Skin of body (tissue), 2 donors: Measurements from ENCODE around the gene MCF2L. TPM values are rescaled to one million over a fixed set of nuclear protein-coding genes. Genes with fewer than 3 reads are reported as not detected.
"Not testable (repeated sequence)": the region's sequence is repeated elsewhere in the genome, so short reads cannot be mapped to it uniquely, and the experiment has no call there.

Source experiments
- DNase-seq: peaks from one replicate; lab custom pipeline; 2025; lab: John Stamatoyannopoulos, UW
- total RNA-seq: library from RNA; depleted of rRNA; stranded (reverse); fragments of >200 nt; gene quantifications from one replicate; pipeline ENCODE4 v1.2.3, GENCODE V29; 2014

Gene MCF2L
- total RNA-seq, 1 donor from 2014 or later = 23.9 TPM

GRCh38 chr13:113110852-113111315, 141.9 kb downstream of the MCF2L start:
- DNase-seq = no peak

GRCh38 chr13:113111821-113112220, 142.8 kb downstream of the MCF2L start:
- DNase-seq = not testable (repeated sequence)

DNA sequence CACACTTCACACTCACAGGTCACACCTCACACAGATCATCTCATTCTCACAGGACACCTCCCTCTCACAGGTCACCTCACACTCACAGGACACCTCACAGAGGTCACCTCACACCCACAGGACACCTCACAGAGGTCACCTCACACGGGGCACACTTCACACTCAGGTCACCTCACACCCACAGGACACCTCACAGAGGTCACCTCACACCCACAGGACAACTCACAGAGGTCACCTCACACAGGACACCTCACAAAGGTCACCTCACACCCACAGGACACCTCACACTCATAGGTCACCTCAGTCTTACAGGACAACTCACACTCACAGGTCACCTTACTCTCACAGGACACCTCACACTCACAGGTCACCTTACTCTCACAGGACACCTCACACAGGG, 143.5 kb downstream of the MCF2L start:
- DNase-seq = not testable (repeated sequence)

GRCh38 chr13:113112893-113113845, 144.2 kb downstream of the MCF2L start:
- no peak for DNase-seq

DNA sequence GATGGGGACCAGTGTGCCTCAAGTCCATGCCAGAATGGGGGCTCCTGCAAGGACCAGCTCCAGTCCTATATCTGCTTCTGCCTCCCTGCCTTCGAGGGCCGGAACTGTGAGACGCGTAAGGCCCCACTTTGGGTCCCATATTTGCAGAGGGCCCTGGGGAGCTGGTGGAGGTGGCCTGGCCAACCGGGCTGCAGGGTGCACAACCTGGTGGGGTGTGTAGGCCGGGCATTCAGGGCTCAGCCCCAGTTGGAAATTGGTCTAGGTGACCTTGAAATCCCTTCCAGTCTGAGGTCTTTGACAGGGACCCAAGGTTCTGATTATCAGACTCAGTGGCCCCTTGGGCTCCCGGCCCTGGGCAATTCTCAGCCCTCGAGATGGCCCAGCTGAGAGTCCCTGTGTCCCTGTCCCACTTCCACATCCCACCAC, 144.8 kb downstream of the MCF2L start:
- no peak for DNase-seq

- no peak for DNase-seq
These were observed 145.7 kb downstream of the MCF2L start for GRCh38 chr13:113114511-113115362.

- no peak for DNase-seq
These were observed 146.6 kb downstream of the MCF2L start for GRCh38 chr13:113115363-113116205.

GRCh38 chr13:113116206-113116800, 147.3 kb downstream of the MCF2L start:
- no peak for DNase-seq

DNA sequence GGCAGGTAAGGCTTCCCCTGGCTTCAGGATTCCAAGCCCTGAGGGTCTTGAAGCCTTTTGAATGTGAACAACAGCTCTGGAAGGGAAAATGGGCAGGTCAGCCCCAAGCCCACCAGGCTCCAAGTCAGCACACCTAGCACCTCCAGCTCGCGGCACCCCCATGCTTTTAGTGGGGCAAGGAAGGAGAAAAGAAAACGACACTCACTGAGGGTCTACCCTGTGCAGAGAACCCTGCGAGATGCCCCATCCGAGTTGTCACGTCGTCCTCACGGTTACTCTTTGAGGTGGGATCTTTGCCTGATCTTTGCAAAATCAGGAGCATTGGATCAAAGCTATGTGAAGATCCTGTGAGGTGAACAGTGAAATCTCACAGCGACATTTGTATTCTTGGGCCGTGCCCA, 147.9 kb downstream of the MCF2L start:
- DNase-seq = no peak

DNA sequence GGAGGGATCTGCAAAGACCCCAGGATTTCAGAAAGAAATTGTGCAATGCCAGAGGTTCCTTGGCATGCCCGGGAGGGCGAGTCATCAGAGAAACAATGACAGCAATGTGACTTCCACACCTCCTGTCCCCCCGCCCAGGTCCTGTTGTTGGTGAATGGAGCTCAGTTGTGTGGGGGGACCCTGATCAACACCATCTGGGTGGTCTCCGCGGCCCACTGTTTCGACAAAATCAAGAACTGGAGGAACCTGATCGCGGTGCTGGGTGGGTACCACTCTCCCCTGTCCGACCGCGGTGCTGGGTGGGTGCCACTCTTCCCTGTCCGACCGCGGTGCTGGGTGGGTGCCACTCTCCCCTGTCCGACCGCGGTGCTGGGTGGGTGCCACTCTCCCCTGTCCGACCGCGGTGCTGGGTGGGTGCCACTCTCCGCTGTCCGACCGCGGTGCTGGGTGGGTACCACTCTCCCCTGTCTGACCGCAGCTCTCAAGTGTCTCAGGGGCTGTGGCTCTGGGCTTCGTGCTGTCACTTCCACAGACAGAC, 148.4 kb downstream of the MCF2L start:
- no peak for DNase-seq

DNA sequence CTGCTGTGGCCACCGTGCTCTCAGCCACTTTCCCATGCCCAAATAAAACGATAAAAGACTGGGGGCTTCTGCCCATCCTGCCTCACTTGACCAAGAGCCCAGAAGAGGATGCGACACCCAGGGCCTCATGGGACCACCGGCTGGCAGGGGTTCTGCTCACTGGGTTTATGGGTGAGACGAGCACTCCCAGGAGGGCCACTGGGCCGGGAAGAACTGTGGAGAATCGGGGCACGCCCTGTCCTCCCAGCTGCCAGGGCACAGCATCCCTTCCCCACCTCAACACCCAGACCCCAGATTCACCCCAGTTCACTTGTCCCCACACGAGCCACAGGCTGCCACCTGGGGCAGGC, 148.9 kb downstream of the MCF2L start:
- no peak for DNase-seq

GRCh38 chr13:113118261-113119021, 149.4 kb downstream of the MCF2L start:
- no peak for DNase-seq

DNA sequence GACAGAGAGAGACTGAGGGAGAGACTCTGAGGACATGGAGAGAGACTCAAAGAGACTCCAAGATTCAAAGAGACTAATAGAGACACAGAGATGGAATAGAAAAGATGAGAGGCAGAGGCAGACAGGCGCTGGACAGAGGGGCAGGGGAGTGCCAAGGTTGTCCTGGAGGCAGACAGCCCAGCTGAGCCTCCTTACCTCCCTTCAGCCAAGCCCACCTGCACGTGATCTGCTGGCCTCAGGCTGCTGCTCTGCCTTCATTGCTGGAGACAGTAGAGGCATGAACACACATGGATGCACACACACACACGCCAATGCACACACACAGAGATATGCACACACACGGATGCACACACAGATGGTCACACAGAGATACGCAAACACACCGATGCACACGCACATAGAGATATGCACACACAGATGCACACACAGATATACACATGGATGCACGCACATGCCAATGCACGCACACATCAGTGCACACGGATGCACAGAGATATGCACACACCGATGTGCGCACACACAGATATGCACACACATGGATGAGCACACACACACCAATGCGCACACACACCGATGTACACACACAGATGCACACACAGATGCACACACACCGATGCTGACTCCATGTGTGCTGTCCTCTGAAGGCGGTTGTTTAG, 150.3 kb downstream of the MCF2L start:
- no peak for DNase-seq

- DNase-seq = no peak
These were observed 150.8 kb downstream of the MCF2L start for GRCh38 chr13:113119822-113120189.

GRCh38 chr13:113120300-113121182, 151.5 kb downstream of the MCF2L start:
- no peak for DNase-seq

DNA sequence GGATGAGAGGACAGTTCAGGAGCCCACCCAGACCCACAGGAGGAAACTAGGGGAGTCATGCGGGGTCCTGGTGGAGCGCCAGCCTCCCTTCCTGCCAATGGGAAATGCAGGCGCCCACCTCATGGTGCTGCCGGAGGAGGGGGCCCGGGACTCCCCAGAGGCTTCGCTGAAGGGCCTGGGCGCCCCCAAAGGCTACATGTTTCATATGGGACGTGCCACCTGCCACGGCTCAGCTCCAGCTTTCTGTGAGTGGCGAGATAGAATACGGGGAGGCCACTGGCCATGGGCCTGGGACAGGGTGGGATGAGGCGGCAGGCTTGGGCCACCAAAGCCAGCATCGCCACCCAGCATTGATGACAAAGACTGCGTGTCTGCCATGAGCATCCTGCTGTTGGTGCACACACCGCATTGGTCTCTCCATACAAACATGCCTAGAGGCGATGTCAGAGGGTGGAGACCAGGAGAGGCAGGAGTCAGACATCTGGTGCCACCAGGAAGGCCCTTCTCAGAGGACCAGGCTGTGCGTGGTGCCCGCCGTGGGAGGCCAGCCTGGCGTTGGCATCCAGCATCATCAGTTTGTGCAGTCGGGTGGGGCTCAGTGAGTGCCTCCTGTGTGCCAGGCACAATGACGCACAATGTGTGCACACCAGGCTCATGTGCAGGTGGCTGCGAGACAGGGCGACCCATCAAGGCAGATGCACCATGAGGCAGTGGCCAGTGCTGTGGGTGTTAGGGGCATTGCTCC, 152.3 kb downstream of the MCF2L start:
- no peak for DNase-seq

DNA sequence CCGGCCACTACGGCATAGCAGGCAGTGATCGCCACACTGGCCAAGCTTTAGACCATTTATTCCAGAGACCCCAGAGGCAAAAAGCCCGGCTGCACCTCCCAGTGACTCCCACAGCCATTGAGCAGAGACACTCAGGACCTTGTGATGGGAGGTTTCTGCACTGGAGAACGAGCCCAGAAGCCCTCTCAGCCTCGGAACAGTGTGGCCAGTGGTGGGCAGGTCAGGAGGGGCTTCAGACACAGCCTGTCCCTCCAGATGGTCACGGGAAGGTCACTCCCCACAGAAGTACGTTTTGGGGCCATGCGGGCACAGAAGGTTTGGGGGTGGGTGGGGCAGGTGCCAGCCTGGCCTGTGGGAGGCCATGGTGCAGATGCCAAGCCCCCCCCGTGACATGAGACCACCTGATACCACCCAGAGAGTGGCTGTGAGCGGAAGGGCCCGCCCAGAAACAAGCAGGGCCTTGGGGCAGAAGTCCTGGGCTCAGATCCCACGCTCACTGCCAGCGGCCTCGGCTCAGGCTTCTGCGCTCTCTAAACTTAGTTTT, 153.0 kb downstream of the MCF2L start:
- DNase-seq = no peak
